Suprapubic skin (tissue), 4 donors: ENCODE measurements around the gene RBM38. TPM values are rescaled to one million over a fixed set of nuclear protein-coding genes. Genes with fewer than 3 reads are reported as not detected.

ENCODE experiments used
- DNase-seq, 2 donors: peaks; one replicate each; pipeline ENCODE4 v3.0.0-alpha.2; 2019; ENCODE audit warnings: low spot score in 2 of 2
- H3K27ac ChIP-seq: fragments of 200-600 bp; sonication (generic); one replicate; pipeline ENCODE4 v1.5.1; 2019
- H3K27me3 ChIP-seq: fragments of 200-600 bp; sonication (generic); one replicate; pipeline ENCODE4 v1.5.1; 2019
- H3K36me3 ChIP-seq: fragments of 200-600 bp; sonication (generic); one replicate; pipeline ENCODE4 v1.5.1; 2019
- H3K4me1 ChIP-seq: fragments of 200-600 bp; sonication (generic); one replicate; pipeline ENCODE4 v1.5.1; 2019
- H3K4me3 ChIP-seq: fragments of 200-600 bp; sonication (generic); one replicate; pipeline ENCODE4 v1.5.1; 2019; ENCODE audit warnings: mild to moderate bottlenecking
- H3K9me3 ChIP-seq: fragments of 200-600 bp; sonication (generic); one replicate; pipeline ENCODE4 v1.5.1; 2019
- CTCF ChIP-seq, 2 donors: fragments of 200-600 bp in 1 of 2; fragments of 450-650 bp in 1 of 2; sonication (generic) in 1 of 2; IDR thresholded peaks; one replicate each; pipeline ENCODE4 v1.5.1; 2016 to 2019; ENCODE audit warnings: antibody characterized with exemption in 2 of 2, mild to moderate bottlenecking in 1 of 2, moderate library complexity in 1 of 2
- EP300 ChIP-seq: sonication (generic); formaldehyde crosslinking; IDR thresholded peaks from one replicate; pipeline ENCODE4 v1.6.1; 2017; ENCODE audit warnings: antibody characterized with exemption
- POLR2A ChIP-seq, 2 donors: fragments of 450-650 bp; IDR thresholded peaks; one replicate each; pipeline ENCODE4 v1.6.1; 2017; ENCODE audit warnings: antibody characterized with exemption in 2 of 2, mild to moderate bottlenecking in 2 of 2, moderate library complexity in 2 of 2
- POLR2AphosphoS5 ChIP-seq, 3 donors: sonication (generic); formaldehyde crosslinking; IDR thresholded peaks; one replicate each; pipeline ENCODE4 v1.6.1; 2017; ENCODE audit warnings: antibody characterized with exemption in 3 of 3
- whole genome bisulfite sequencing: methylation state at CpG from one replicate; pipeline ENCODE4 v1.1.5; 2018; 5-methylcytosine and 5-hydroxymethylcytosine counted together
- total RNA-seq, 4 donors: library from RNA; depleted of rRNA; stranded (reverse); fragments of >200 nt; gene quantifications; one replicate each; pipeline ENCODE4 v1.1.0, GENCODE V29; 2016

Gene RBM38
- total RNA-seq, 4 donors from 2014 or later = 8.7 to 16.7 (median 12.8) TPM

GRCh38 chr20:57440678-57441509, 49.7 kb downstream of the RBM38 start:
- Histone ChIP-seq H3K4me1 (peaks cover 37% of the 10 kb centered on the region), H3K36me3 (no peaks in the 10 kb centered on the region), H3K4me3 (no peak overlapping the region), H3K27me3 (no peaks in the 10 kb centered on the region), H3K27ac (peak overlapping the region; percentile 79), H3K9me3 (no peaks in the 10 kb centered on the region)
- DNase-seq = peak in 1 of 2 donors; percentile 82
- no peak for TF ChIP-seq CTCF (IDR thresholded peaks at IDR 0.05)
- no peak for TF ChIP-seq POLR2AphosphoS5 (IDR thresholded peaks at IDR 0.05)
- TF ChIP-seq EP300 = peak; percentile 37
- TF ChIP-seq POLR2A (IDR thresholded peaks at IDR 0.05) = no peak
- WGBS = 24% methylated on average over 12 of the region's 33 CpGs

GRCh38 chr20:57441510-57442154, 50.4 kb downstream of the RBM38 start:
- H3K9me3 ChIP-seq = no peaks in the 10 kb centered on the region
- no peak overlapping the region for H3K4me3 ChIP-seq
- peaks cover 35% of the 10 kb centered on the region for H3K4me1 ChIP-seq
- peak overlapping the region; percentile 79 for H3K27ac ChIP-seq
- no peaks in the 10 kb centered on the region for H3K27me3 ChIP-seq
- TF ChIP-seq CTCF (IDR thresholded peaks at IDR 0.05) = no peak
- no peak for TF ChIP-seq EP300
- TF ChIP-seq POLR2A (IDR thresholded peaks at IDR 0.05) = no peak
- TF ChIP-seq POLR2AphosphoS5 (IDR thresholded peaks at IDR 0.05) = no peak
- no peak for DNase-seq
- 93% methylated on average over 13 of the region's 16 CpGs for WGBS
- H3K36me3 ChIP-seq = no peaks in the 10 kb centered on the region

GRCh38 chr20:57442158-57442887, 51.1 kb downstream of the RBM38 start:
- no peak for TF ChIP-seq POLR2AphosphoS5 (IDR thresholded peaks at IDR 0.05)
- TF ChIP-seq EP300 = no peak
- no peak for TF ChIP-seq CTCF (IDR thresholded peaks at IDR 0.05)
- DNase-seq = no peak
- H3K4me1 ChIP-seq = peaks cover 35% of the 10 kb centered on the region
- no peaks in the 10 kb centered on the region for H3K27me3 ChIP-seq
- no peaks in the 10 kb centered on the region for H3K36me3 ChIP-seq
- no peak overlapping the region for H3K4me3 ChIP-seq
- no peaks in the 10 kb centered on the region for H3K9me3 ChIP-seq
- peak overlapping the region; percentile 79 for H3K27ac ChIP-seq
- 85% methylated on average over 9 of the region's 17 CpGs for WGBS

DNA sequence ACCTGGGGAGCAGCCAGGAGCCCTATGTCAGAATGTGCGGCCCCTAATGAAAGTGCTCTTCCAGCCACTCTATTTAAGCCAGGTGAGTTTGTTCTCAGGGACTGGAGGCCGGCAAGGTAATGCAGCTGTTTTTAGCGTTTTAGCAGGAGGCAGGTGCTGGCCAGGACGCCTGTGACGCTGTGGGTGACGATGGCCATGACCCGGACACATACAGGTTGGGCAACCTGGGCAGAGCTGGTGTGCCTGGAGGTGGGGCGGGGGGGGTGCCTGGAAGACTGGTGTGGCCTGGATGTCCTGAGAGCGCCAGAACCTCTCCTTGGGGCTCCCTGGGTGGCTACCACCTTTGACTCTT, 51.7 kb downstream of the RBM38 start:
- Histone ChIP-seq H3K4me1 (peaks cover 34% of the 10 kb centered on the region), H3K27ac (no peak overlapping the region), H3K9me3 (no peaks in the 10 kb centered on the region), H3K27me3 (no peaks in the 10 kb centered on the region), H3K4me3 (no peak overlapping the region), H3K36me3 (no peaks in the 10 kb centered on the region)
- 89% methylated on average over 9 of the region's 9 CpGs for WGBS
- TF ChIP-seq EP300 (no peak), POLR2A (IDR thresholded peaks at IDR 0.05) (no peak), CTCF (IDR thresholded peaks at IDR 0.05) (no peak), POLR2AphosphoS5 (IDR thresholded peaks at IDR 0.05) (no peak)
- no peak for DNase-seq
